A673 (cell line): ENCODE results near the gene C11orf68.

Experiments
- CTCF ChIP-seq: fragments of 300-800, 200-600 bp; sonication (generic); conservative IDR thresholded peaks from 2 replicates; pipeline ENCODE4 v1.5.1; 2017; ENCODE audit warnings: low read depth, mild to moderate bottlenecking, antibody characterized with exemption, low read length, moderate library complexity, mixed read lengths
- EZH2 ChIP-seq: fragments of 200-600 bp; sonication (generic); IDR thresholded peaks from 2 replicates; pipeline ENCODE4 v1.6.1; 2017; ENCODE audit warnings: borderline replicate concordance, low read depth, mild to moderate bottlenecking, mixed read lengths, antibody characterized with exemption, low read length; ENCODE audit not compliant: poor library complexity, severe bottlenecking

- TF ChIP-seq CTCF (no peak), EZH2 (no peak)
Measured at GRCh38 chr11:65892661-65893317, 26.1 kb downstream of the C11orf68 start.
